Transverse colon (tissue), 4 donors: ENCODE measurements around the gene B3GALT2. TPM values are rescaled to one million over a fixed set of nuclear protein-coding genes. Genes with fewer than 3 reads are reported as not detected.

Experiments used
- DNase-seq: peaks from one replicate; pipeline ENCODE4 v3.0.0-alpha.2; 2019
- H3K27ac ChIP-seq, 4 donors: fragments of 200-600 bp; sonication (generic); 2 replicates each; pipeline ENCODE4 v1.5.1; 2016 to 2018; ENCODE audit warnings: inconsistent platforms in 4 of 4
- H3K27me3 ChIP-seq: fragments of 200-600 bp; sonication (generic); 2 replicates; pipeline ENCODE4 v1.5.1; 2017; ENCODE audit warnings: inconsistent platforms
- H3K36me3 ChIP-seq, 4 donors: fragments of 200-600 bp; sonication (generic); 2 replicates each; pipeline ENCODE4 v1.5.1; 2017 to 2019; ENCODE audit warnings: inconsistent platforms in 4 of 4
- H3K4me1 ChIP-seq, 4 donors: fragments of 200-600 bp; sonication (generic); 2 replicates each; pipeline ENCODE4 v1.5.1; 2017 to 2020; ENCODE audit warnings: inconsistent platforms in 4 of 4
- H3K4me3 ChIP-seq, 4 donors: fragments of 200-600 bp; sonication (generic); 1 replicate in 1 of 4; 2 replicates in 3 of 4; pipeline versions ENCODE4 v1.5.1 to v1.6.1; 2017 to 2019; ENCODE audit warnings: inconsistent platforms in 4 of 4
- H3K9me3 ChIP-seq, 2 donors: fragments of 200-600 bp; sonication (generic); 2 replicates each; pipeline ENCODE4 v1.5.1; 2017 to 2019; ENCODE audit warnings: inconsistent platforms in 2 of 2
- EP300 ChIP-seq: sonication (generic); formaldehyde crosslinking; IDR thresholded peaks from one replicate; pipeline ENCODE4 v1.6.1; 2017; ENCODE audit warnings: antibody characterized with exemption, low read depth
- POLR2A ChIP-seq: fragments of 450-650 bp; IDR thresholded peaks from one replicate; pipeline ENCODE4 v1.6.1; 2016; ENCODE audit warnings: antibody characterized with exemption, mild to moderate bottlenecking, moderate library complexity
- POLR2AphosphoS5 ChIP-seq, 3 donors: sonication (generic); formaldehyde crosslinking; IDR thresholded peaks; one replicate each; pipeline ENCODE4 v1.6.1; 2016; ENCODE audit warnings: antibody characterized with exemption in 3 of 3
- WGBS, 2 donors: methylation state at CpG; one replicate each; pipeline ENCODE4 v1.1.5; 2018; ENCODE audit warnings: low coverage in 1 of 2; 5-methylcytosine and 5-hydroxymethylcytosine counted together
- in situ Hi-C, 4 donors: fragments of 200-750 bp; cut with MboI; loops; one replicate each; pipeline versions ENCODE4 v1.15.0 to v1.15.1; 2017; ENCODE audit warnings: low sequenced_read_pairs in 3 of 4, low pct_ligation_motif_present in 1 of 4, low pct_unique_long_range_greater_than_20kb in 1 of 4
- intact Hi-C: fragments of 100-400 bp; cut with DNase I; formaldehyde crosslinking; loops from one replicate; pipeline ENCODE4 v1.15.1; 2023; ENCODE audit warnings: low total_unique reads
- total RNA-seq, 4 donors: library from RNA; depleted of rRNA; stranded (reverse); fragments of >200 nt; gene quantifications; one replicate each; pipeline ENCODE4 v1.1.0, GENCODE V29; 2016
- TF ChIP-seq, protein P1 (sequence below), 5 experiments: fragments of 200-600 bp in 3 of 5; fragments of 450-650 bp in 2 of 5; sonication (generic) in 3 of 5; IDR thresholded peaks; 1 replicate in 2 of 5; 2 replicates in 3 of 5; pipeline ENCODE4 v1.5.1; 2016 to 2017; ENCODE audit warnings: antibody characterized with exemption in 5 of 5, inconsistent platforms in 3 of 5, mild to moderate bottlenecking in 2 of 5, moderate library complexity in 1 of 5

The B3GALT2 gene
- total RNA-seq, 4 donors from 2014 or later: 0.20 to 0.82 (median 0.64) TPM; not detected in 1

- no peak overlapping the region for H3K4me3 ChIP-seq
- no peak for DNase-seq
- peaks cover 0 to 67% (median 24%) of the 10 kb centered on the region in 4 donors for H3K4me1 ChIP-seq
- WGBS, 2 donors: 69 to 77% methylated on average over 2 of the region's 2 CpGs
- intact Hi-C loops (no loop called here), in situ Hi-C loops (loop anchor here in 2 of 4 donors (25.0 kb wide), 1 partner anchor 1105 kb away; no protein-coding TSS in a partner anchor)
- no peak for TF ChIP-seq POLR2AphosphoS5 (IDR thresholded peaks at IDR 0.05)
- no peak overlapping the region for H3K27ac ChIP-seq
- H3K27me3 ChIP-seq: no peaks in the 10 kb centered on the region
- no peaks in the 10 kb centered on the region for H3K9me3 ChIP-seq
- no peaks in the 10 kb centered on the region for H3K36me3 ChIP-seq
Observed at GRCh38 chr1:193181985-193182384, 4.4 kb downstream of the B3GALT2 start.

DNA sequence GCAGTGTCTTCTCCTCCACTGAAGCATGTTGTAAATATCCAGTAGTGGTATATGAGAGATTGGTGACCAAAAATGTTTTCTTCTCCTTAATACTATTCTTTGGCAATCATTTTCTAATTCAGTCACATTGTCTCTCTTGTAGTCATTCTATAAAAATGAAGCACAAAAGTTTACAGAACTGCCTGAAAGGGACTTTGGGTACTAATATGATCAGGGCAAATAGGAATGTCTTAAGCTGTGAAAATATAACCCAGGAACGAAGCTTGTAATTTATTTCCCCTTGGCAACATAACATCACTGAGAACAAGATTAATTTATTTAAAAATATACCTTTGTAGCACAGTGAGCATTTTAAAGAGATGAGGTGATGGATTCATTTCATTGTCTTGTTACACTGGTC, 4.9 kb downstream of the B3GALT2 start:
- in situ Hi-C loops: loop anchor here in 2 of 4 donors (25.0 kb wide), 1 partner anchor 1106 kb away; no protein-coding TSS in a partner anchor

DNA sequence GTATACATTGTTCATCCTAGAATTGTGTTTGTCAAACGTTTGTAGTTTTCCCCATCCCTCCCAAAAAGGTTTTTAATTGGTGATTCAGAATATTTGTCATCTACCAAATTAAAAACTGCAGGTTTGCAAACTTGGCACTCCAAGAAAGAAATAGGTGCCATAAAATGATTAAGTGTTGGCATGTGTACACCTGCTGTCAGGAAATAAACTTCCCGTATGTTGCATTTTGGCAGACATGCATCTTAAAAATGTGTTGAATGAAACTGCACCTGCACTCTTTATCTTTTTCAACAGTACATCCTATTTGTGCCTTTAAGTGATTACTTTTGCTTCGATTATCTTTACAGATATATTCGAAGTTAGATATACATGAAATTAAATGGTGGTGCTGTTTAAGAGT, 7.3 kb downstream of the B3GALT2 start:
- Histone ChIP-seq H3K36me3 (no peaks in the 10 kb centered on the region), H3K27me3 (no peaks in the 10 kb centered on the region), H3K9me3 (no peaks in the 10 kb centered on the region), H3K27ac (no peak overlapping the region), H3K4me3 (no peak overlapping the region), H3K4me1 (peaks cover 0 to 43% (median 9%) of the 10 kb centered on the region in 4 donors)
- 35 to 38% methylated on average over 4 of the region's 4 CpGs for WGBS, 2 donors
- no peak for TF ChIP-seq POLR2AphosphoS5 (IDR thresholded peaks at IDR 0.05)
- TF ChIP-seq, protein P1, sequence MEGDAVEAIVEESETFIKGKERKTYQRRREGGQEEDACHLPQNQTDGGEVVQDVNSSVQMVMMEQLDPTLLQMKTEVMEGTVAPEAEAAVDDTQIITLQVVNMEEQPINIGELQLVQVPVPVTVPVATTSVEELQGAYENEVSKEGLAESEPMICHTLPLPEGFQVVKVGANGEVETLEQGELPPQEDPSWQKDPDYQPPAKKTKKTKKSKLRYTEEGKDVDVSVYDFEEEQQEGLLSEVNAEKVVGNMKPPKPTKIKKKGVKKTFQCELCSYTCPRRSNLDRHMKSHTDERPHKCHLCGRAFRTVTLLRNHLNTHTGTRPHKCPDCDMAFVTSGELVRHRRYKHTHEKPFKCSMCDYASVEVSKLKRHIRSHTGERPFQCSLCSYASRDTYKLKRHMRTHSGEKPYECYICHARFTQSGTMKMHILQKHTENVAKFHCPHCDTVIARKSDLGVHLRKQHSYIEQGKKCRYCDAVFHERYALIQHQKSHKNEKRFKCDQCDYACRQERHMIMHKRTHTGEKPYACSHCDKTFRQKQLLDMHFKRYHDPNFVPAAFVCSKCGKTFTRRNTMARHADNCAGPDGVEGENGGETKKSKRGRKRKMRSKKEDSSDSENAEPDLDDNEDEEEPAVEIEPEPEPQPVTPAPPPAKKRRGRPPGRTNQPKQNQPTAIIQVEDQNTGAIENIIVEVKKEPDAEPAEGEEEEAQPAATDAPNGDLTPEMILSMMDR (IDR thresholded peaks at IDR 0.05): no peak
- no peak for TF ChIP-seq POLR2A
- no peak for TF ChIP-seq EP300
- intact Hi-C loops (no loop called here), in situ Hi-C loops (loop anchor here in 3 of 4 donors (5.0 to 25.0 kb wide), 2 partner anchors 1108 to 1113 kb away; no protein-coding TSS in a partner anchor)
- DNase-seq: no peak

More for the DNA sequence above, 4.9 kb downstream of the B3GALT2 start:
- Histone ChIP-seq H3K36me3 (no peaks in the 10 kb centered on the region), H3K4me1 (peaks cover 0 to 63% (median 20%) of the 10 kb centered on the region in 4 donors), H3K27ac (no peak overlapping the region), H3K4me3 (no peak overlapping the region), H3K27me3 (no peaks in the 10 kb centered on the region), H3K9me3 (no peaks in the 10 kb centered on the region)
- 53 to 57% methylated on average over 1 of the region's 1 CpG for WGBS, 2 donors
- intact Hi-C loops: no loop called here
- DNase-seq: no peak
- no peak for TF ChIP-seq EP300
- no peak for TF ChIP-seq POLR2AphosphoS5 (IDR thresholded peaks at IDR 0.05)
- no peak for TF ChIP-seq POLR2A
- TF ChIP-seq, protein P1 (IDR thresholded peaks at IDR 0.05): no peak

GRCh38 chr1:193176788-193177187, 9.6 kb downstream of the B3GALT2 start:
- no peaks in the 10 kb centered on the region for H3K27me3 ChIP-seq
- no peak overlapping the region for H3K4me3 ChIP-seq
- intact Hi-C loops (no loop called here), in situ Hi-C loops (loop anchor here in 3 of 4 donors (5.0 to 25.0 kb wide), 2 partner anchors 1111 to 1116 kb away; no protein-coding TSS in a partner anchor)
- H3K4me1 ChIP-seq: peaks cover 0 to 22% (median 5%) of the 10 kb centered on the region in 4 donors
- no peaks in the 10 kb centered on the region for H3K9me3 ChIP-seq
- H3K36me3 ChIP-seq: no peaks in the 10 kb centered on the region
- TF ChIP-seq POLR2A: no peak
- no peak for TF ChIP-seq EP300
- TF ChIP-seq, protein P1 (IDR thresholded peaks at IDR 0.05): no peak
- no peak for TF ChIP-seq POLR2AphosphoS5 (IDR thresholded peaks at IDR 0.05)
- DNase-seq: no peak
- no peak overlapping the region for H3K27ac ChIP-seq

DNA sequence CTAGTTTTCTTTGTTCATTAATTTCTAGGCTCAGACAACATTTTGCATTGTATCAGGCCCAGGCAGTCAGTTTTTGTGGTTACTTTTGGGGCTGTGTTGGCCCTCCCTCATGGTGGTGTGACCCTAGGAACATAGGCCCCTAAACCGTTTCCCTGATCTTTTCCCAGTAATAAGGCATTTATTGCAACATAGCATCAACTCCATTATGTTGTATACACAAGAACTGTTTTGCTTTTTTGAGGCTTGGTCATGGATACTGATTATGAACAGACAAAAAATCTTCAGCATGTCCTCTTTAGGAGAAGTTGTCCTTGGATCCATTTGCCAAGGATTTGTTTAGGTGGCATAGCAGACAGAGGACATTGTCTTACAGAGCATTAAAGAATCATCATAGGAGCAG, 10.3 kb downstream of the B3GALT2 start:
- Histone ChIP-seq H3K27ac (no peak overlapping the region), H3K4me1 (peaks cover 0 to 17% (median 5%) of the 10 kb centered on the region in 4 donors), H3K9me3 (no peaks in the 10 kb centered on the region), H3K36me3 (no peaks in the 10 kb centered on the region), H3K4me3 (no peak overlapping the region), H3K27me3 (no peaks in the 10 kb centered on the region)
- intact Hi-C loops (no loop called here), in situ Hi-C loops (loop anchor here in 3 of 4 donors (5.0 to 25.0 kb wide), 2 partner anchors 1111 to 1116 kb away; no protein-coding TSS in a partner anchor)
- DNase-seq: no peak
- WGBS, 2 donors: 60 to 73% methylated on average over 1 of the region's 1 CpG
- TF ChIP-seq POLR2AphosphoS5 (IDR thresholded peaks at IDR 0.05) (no peak), EP300 (no peak), POLR2A (no peak)
- TF ChIP-seq, protein P1 (IDR thresholded peaks at IDR 0.05): no peak
